NCI-H748 (cell line): ENCODE measurements around the gene IL12A.
A peak's percentile ranks its signal among the peaks of the same experiment; 100 is the strongest.

Experiments used
- DNase-seq: peaks from one replicate; lab custom pipeline; 2025; ENCODE audit not compliant: unreplicated experiment; lab: John Stamatoyannopoulos, UW

The IL12A gene

GRCh38 chr3:159989973-159990846, 1.6 kb downstream of the IL12A start:
- peak; percentile 3 for DNase-seq

- DNase-seq, result no peak
Observed at GRCh38 chr3:159991591-159991990, 3.0 kb downstream of the IL12A start.

- DNase-seq, result no peak
Observed at GRCh38 chr3:159992589-159992988, 4.0 kb downstream of the IL12A start.

- no peak for DNase-seq
Observed at GRCh38 chr3:159994182-159994581, 5.5 kb downstream of the IL12A start.

- DNase-seq, result no peak
Observed at GRCh38 chr3:159995091-159995490, 6.5 kb downstream of the IL12A start.

- DNase-seq, result no peak
Observed at GRCh38 chr3:159996018-159996417, 7.4 kb downstream of the IL12A start.

- no peak for DNase-seq
Observed at GRCh38 chr3:159996959-159997358, 8.3 kb downstream of the IL12A start.

- no peak for DNase-seq
Observed at GRCh38 chr3:160001148-160001760, 12.6 kb downstream of the IL12A start.

GRCh38 chr3:160001850-160002623, 13.4 kb downstream of the IL12A start:
- DNase-seq, result no peak

GRCh38 chr3:160003520-160004128, 15.0 kb downstream of the IL12A start:
- peak; percentile 34 for DNase-seq

- DNase-seq, result no peak
Observed at GRCh38 chr3:160005004-160005403, 16.4 kb downstream of the IL12A start.

GRCh38 chr3:160006282-160007163, 17.9 kb downstream of the IL12A start:
- peak; percentile 32 for DNase-seq

GRCh38 chr3:160008961-160009360, 20.3 kb downstream of the IL12A start:
- no peak for DNase-seq

- DNase-seq, result no peak
Observed at GRCh38 chr3:160009525-160009924, 20.9 kb downstream of the IL12A start.

GRCh38 chr3:160010578-160010977, 21.9 kb downstream of the IL12A start:
- no peak for DNase-seq

GRCh38 chr3:160012108-160012507, 23.5 kb downstream of the IL12A start:
- no peak for DNase-seq

GRCh38 chr3:160016972-160017371, 28.3 kb downstream of the IL12A start:
- no peak for DNase-seq

- peak; percentile 69 for DNase-seq
Observed at GRCh38 chr3:160018959-160019358, 30.3 kb downstream of the IL12A start.

- DNase-seq, result no peak
Observed at GRCh38 chr3:160020057-160020711, 31.5 kb downstream of the IL12A start.

GRCh38 chr3:160022068-160022467, 33.4 kb downstream of the IL12A start:
- no peak for DNase-seq
